Activated CD4-positive, alpha-beta memory T cell treated with anti-CD3 and anti-CD28 coated beads for 36 hours (primary cell): Measurements from ENCODE around the gene SMIM14. TPM values are rescaled to one million over a fixed set of nuclear protein-coding genes. Genes with fewer than 3 reads are reported as not detected.

ENCODE experiments used
- CTCF ChIA-PET: fragments of 350-600 bp; sonication (Branson Sonifier 250); formaldehyde crosslinking; loops from one replicate; lab custom pipeline; 2021; ENCODE audit warnings: antibody characterized with exemption, inconsistent platforms; lab: Charles Lee
- POLR2A ChIA-PET: fragments of 350-600 bp; sonication (Branson Sonifier 250); formaldehyde crosslinking; loops from one replicate; lab custom pipeline; 2021; ENCODE audit warnings: antibody characterized with exemption; lab: Charles Lee
- DNase-seq: peaks from one replicate; pipeline ENCODE4 v3.0.0-alpha.2; 2020
- H3K27ac Mint-ChIP-seq: one replicate; pipeline ENCODE4 v1.8.0; 2021; ENCODE audit warnings: mixed read lengths
- H3K27me3 Mint-ChIP-seq: one replicate; pipeline ENCODE4 v1.8.0; 2021; ENCODE audit warnings: mixed read lengths
- H3K36me3 Mint-ChIP-seq: one replicate; pipeline ENCODE4 v1.8.0; 2021; ENCODE audit warnings: mixed read lengths
- H3K4me1 Mint-ChIP-seq: one replicate; pipeline ENCODE4 v1.8.0; 2021; ENCODE audit warnings: low read depth, mixed read lengths
- H3K4me3 Mint-ChIP-seq: one replicate; pipeline ENCODE4 v1.8.0; 2021; ENCODE audit warnings: mild to moderate bottlenecking, mixed read lengths
- H3K9me3 Mint-ChIP-seq: one replicate; pipeline ENCODE4 v1.8.0; 2021; ENCODE audit warnings: mixed read lengths
- intact Hi-C: fragments of 100-400 bp; cut with micrococcal nuclease; formaldehyde crosslinking; loops from one replicate; pipeline ENCODE4 v1.15.1; 2023
- total RNA-seq, 2 experiments: library from RNA; stranded (reverse); gene quantifications; one replicate each; pipeline ENCODE4 v1.2.3, GENCODE V29; 2021

Gene SMIM14
- total RNA-seq, 2 experiments from 2014 or later: 4.9 to 5.6 TPM

- H3K27ac Mint-ChIP-seq: peak overlapping the region; percentile 63
- H3K27me3 Mint-ChIP-seq: no peaks in the 10 kb centered on the region
- peak overlapping the region; percentile 93 for H3K4me3 Mint-ChIP-seq
- intact Hi-C loops: loop anchor here (1.0 to 2.0 kb wide), 5 partner anchors 13 to 339 kb away; partner anchors contain the start of genes LIAS, PDS5A, RPL9 and UBE2K
- ChIA-PET POLR2A (interaction anchor here (0.8 to 2.0 kb wide), 5 partner anchors 12 to 181 kb away, joined by 3 to 13 read pairs (median 3); partner anchors contain the start of genes UBE2K and UGDH), CTCF (interaction anchor here (0.7 to 1.0 kb wide), 2 partner anchors 30 to 168 kb away, joined by 4 to 6 read pairs; no protein-coding TSS in a partner anchor)
- peaks cover 34% of the 10 kb centered on the region for H3K4me1 Mint-ChIP-seq
- H3K36me3 Mint-ChIP-seq: no peaks in the 10 kb centered on the region
- H3K9me3 Mint-ChIP-seq: no peaks in the 10 kb centered on the region
- DNase-seq: peak; percentile 26
Observed at GRCh38 chr4:39637586-39638353, 895 bp downstream of the SMIM14 start.

DNA sequence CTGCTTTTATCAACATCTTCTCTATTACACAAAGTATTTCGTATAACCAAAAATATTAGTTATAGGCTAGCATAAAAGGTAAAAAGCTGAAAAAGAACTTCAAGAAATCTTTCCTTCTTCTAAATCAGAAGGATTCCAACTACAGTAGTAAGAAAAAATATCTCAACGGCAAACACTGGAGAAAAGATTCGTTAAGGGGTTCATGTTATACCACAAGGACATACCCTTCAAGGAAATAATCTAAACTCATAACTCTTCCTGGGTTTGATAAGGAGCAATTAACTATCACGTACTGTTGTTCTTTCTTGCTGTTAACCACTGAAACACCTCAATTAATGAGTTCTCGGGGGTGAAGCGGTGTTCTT is 1.5 kb downstream of the SMIM14 start:
- Mint-ChIP-seq H3K27me3 (no peaks in the 10 kb centered on the region), H3K27ac (no peak overlapping the region), H3K4me3 (peak overlapping the region; percentile 93), H3K36me3 (no peaks in the 10 kb centered on the region), H3K9me3 (no peaks in the 10 kb centered on the region), H3K4me1 (peaks cover 34% of the 10 kb centered on the region)
- intact Hi-C loops: no loop called here
- POLR2A ChIA-PET: interaction anchor here (1.5 to 2.0 kb wide), 3 partner anchors 12 to 110 kb away, joined by 3 to 13 read pairs (median 10); partner anchors contain the start of genes UBE2K and UGDH
- DNase-seq: no peak
- CTCF ChIA-PET: no interaction called here

DNA sequence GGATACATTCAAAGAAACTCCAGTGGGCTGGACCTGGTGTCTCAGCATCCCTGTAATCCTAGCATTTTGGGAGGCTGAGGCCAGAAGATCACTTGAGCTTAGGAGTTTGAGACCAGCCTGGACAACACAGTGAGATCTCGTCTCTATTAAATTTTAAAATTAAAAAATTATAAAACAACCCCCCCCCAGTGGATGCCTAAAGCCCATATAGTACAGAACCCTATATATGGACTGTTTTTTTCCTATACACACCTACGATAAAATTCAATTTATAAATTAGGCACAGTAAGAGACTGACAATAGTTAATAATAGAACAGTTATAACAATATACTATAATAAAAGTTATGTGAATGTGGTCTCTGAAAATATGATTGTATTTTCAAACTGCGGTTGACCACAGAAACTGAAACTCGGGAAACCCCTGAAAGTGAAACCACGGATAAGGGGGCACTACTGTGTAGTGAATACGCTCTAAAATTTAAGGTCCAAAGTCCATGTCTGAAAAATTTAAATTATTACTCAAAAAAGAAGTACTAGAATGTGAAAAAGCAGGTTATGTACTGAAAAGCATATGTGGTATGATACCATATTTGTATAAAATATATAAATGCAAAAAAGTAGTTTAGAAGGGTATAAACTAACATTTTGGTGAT is 2.0 kb downstream of the SMIM14 start:
- peaks cover 34% of the 10 kb centered on the region for H3K4me1 Mint-ChIP-seq
- ChIA-PET POLR2A (no interaction called here), CTCF (no interaction called here)
- H3K27me3 Mint-ChIP-seq: no peaks in the 10 kb centered on the region
- no peaks in the 10 kb centered on the region for H3K36me3 Mint-ChIP-seq
- no peak overlapping the region for H3K4me3 Mint-ChIP-seq
- intact Hi-C loops: no loop called here
- peak; percentile 15 for DNase-seq
- no peaks in the 10 kb centered on the region for H3K9me3 Mint-ChIP-seq
- H3K27ac Mint-ChIP-seq: no peak overlapping the region

GRCh38 chr4:39635023-39635422 is 3.6 kb downstream of the SMIM14 start:
- CTCF ChIA-PET: no interaction called here
- Mint-ChIP-seq H3K27me3 (no peaks in the 10 kb centered on the region), H3K4me1 (peaks cover 30% of the 10 kb centered on the region), H3K4me3 (no peak overlapping the region), H3K9me3 (no peaks in the 10 kb centered on the region), H3K27ac (no peak overlapping the region), H3K36me3 (no peaks in the 10 kb centered on the region)
- no peak for DNase-seq
- POLR2A ChIA-PET: no interaction called here
- intact Hi-C loops: no loop called here

GRCh38 chr4:39631700-39632079 is 7.0 kb downstream of the SMIM14 start:
- H3K4me1 Mint-ChIP-seq: peaks cover 8% of the 10 kb centered on the region
- no peak for DNase-seq
- H3K36me3 Mint-ChIP-seq: no peaks in the 10 kb centered on the region
- H3K27ac Mint-ChIP-seq: no peak overlapping the region
- no peaks in the 10 kb centered on the region for H3K9me3 Mint-ChIP-seq
- intact Hi-C loops: no loop called here
- POLR2A ChIA-PET: interaction anchor here (0.7 kb wide), 2 partner anchors 257 to 288 kb away, joined by 3 read pairs; no protein-coding TSS in a partner anchor
- H3K27me3 Mint-ChIP-seq: no peaks in the 10 kb centered on the region
- H3K4me3 Mint-ChIP-seq: no peak overlapping the region
- CTCF ChIA-PET: interaction anchor here (0.7 kb wide), 1 partner anchor 1310 kb away, joined by 3 read pairs; no protein-coding TSS in a partner anchor

GRCh38 chr4:39627413-39627812 is 11.3 kb downstream of the SMIM14 start:
- H3K27ac Mint-ChIP-seq: no peak overlapping the region
- H3K4me3 Mint-ChIP-seq: no peak overlapping the region
- no peak for DNase-seq
- CTCF ChIA-PET: no interaction called here
- H3K9me3 Mint-ChIP-seq: no peaks in the 10 kb centered on the region
- H3K4me1 Mint-ChIP-seq: peaks cover 9% of the 10 kb centered on the region
- no peaks in the 10 kb centered on the region for H3K36me3 Mint-ChIP-seq
- intact Hi-C loops: no loop called here
- H3K27me3 Mint-ChIP-seq: no peaks in the 10 kb centered on the region
- POLR2A ChIA-PET: no interaction called here

GRCh38 chr4:39626913-39627312 is 11.8 kb downstream of the SMIM14 start:
- intact Hi-C loops: no loop called here
- ChIA-PET CTCF (no interaction called here), POLR2A (no interaction called here)
- peaks cover 9% of the 10 kb centered on the region for H3K4me1 Mint-ChIP-seq
- H3K9me3 Mint-ChIP-seq: no peaks in the 10 kb centered on the region
- no peak overlapping the region for H3K27ac Mint-ChIP-seq
- H3K4me3 Mint-ChIP-seq: no peak overlapping the region
- H3K36me3 Mint-ChIP-seq: no peaks in the 10 kb centered on the region
- no peak for DNase-seq
- H3K27me3 Mint-ChIP-seq: no peaks in the 10 kb centered on the region

DNA sequence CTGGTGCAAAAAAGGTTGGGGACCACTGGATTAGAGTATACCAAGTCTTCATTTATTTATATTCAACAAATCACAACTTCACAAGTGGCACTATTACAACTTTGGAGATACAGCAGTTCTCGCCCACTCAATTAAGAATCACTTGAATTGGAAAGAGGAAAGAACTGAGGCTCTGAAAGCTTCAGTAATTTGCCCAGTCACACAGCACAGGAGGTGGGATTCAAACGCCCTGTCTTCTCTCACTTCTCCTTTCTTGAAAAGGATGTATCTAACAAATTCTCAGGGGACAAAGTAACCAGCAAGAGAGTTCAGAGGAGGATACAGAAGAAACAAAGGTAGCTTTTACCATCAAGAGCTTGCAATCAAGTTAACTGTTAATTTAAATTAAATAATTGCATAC is 12.4 kb downstream of the SMIM14 start:
- ChIA-PET POLR2A (no interaction called here), CTCF (no interaction called here)
- H3K27ac Mint-ChIP-seq: no peak overlapping the region
- H3K9me3 Mint-ChIP-seq: no peaks in the 10 kb centered on the region
- H3K4me3 Mint-ChIP-seq: no peak overlapping the region
- no peaks in the 10 kb centered on the region for H3K36me3 Mint-ChIP-seq
- H3K27me3 Mint-ChIP-seq: no peaks in the 10 kb centered on the region
- DNase-seq: no peak
- intact Hi-C loops: no loop called here
- peaks cover 9% of the 10 kb centered on the region for H3K4me1 Mint-ChIP-seq

- POLR2A ChIA-PET: no interaction called here
- intact Hi-C loops: no loop called here
- Mint-ChIP-seq H3K36me3 (no peaks in the 10 kb centered on the region), H3K27me3 (no peaks in the 10 kb centered on the region), H3K9me3 (no peaks in the 10 kb centered on the region), H3K4me1 (peaks cover 9% of the 10 kb centered on the region), H3K4me3 (no peak overlapping the region), H3K27ac (no peak overlapping the region)
- CTCF ChIA-PET: no interaction called here
- DNase-seq: no peak
Observed at GRCh38 chr4:39621582-39621981, 17.1 kb downstream of the SMIM14 start.

GRCh38 chr4:39620551-39621313 is 17.9 kb downstream of the SMIM14 start:
- intact Hi-C loops: no loop called here
- DNase-seq: no peak
- Mint-ChIP-seq H3K27me3 (no peaks in the 10 kb centered on the region), H3K9me3 (no peaks in the 10 kb centered on the region), H3K4me1 (peaks cover 9% of the 10 kb centered on the region), H3K4me3 (no peak overlapping the region), H3K27ac (no peak overlapping the region), H3K36me3 (no peaks in the 10 kb centered on the region)
- ChIA-PET CTCF (no interaction called here), POLR2A (no interaction called here)

DNA sequence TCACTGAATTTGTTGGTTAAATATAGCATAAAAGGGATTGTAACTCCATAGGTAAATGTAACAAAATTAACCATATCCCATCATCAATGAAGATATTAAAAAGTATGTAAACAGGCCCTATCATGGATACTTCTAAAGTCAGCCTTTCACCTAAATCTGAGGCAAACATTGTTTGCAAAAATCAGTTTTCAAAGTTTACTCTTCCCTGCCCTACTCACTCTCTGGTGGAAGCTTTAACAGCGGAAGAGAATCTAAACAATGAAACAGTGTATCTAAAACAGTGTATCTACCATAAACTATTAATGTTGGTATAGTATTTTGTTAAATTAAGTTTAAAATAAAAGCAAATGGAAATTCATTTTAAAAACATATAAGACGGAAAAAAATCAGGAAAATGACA is 21.1 kb downstream of the SMIM14 start:
- DNase-seq: no peak
- Mint-ChIP-seq H3K4me3 (no peak overlapping the region), H3K27ac (no peak overlapping the region), H3K4me1 (no peaks in the 10 kb centered on the region), H3K27me3 (no peaks in the 10 kb centered on the region), H3K36me3 (no peaks in the 10 kb centered on the region), H3K9me3 (no peaks in the 10 kb centered on the region)
- intact Hi-C loops: no loop called here
- CTCF ChIA-PET: no interaction called here
- POLR2A ChIA-PET: no interaction called here

DNA sequence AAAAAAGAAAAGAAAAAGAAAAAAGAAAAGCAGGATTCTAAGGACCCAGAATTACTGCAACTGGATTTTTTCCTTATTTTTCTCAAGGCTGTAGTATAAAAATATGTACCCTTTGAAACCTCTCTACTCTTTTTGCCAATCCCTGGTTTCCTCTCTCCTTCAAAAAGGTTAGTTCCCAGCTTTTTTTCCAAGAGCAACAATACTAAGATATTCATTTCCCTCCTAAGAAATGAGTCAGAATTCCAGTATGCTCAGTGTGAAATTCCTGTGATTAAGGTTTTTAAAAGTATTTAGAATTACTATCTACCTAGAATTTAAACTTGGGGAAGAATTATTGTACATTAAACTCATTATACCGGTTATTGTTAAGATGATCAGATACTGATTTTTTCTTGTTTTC is 22.0 kb downstream of the SMIM14 start:
- Mint-ChIP-seq H3K36me3 (peaks cover 1% of the 10 kb centered on the region), H3K4me3 (no peak overlapping the region), H3K27me3 (no peaks in the 10 kb centered on the region), H3K4me1 (no peaks in the 10 kb centered on the region), H3K27ac (no peak overlapping the region), H3K9me3 (no peaks in the 10 kb centered on the region)
- POLR2A ChIA-PET: no interaction called here
- no peak for DNase-seq
- CTCF ChIA-PET: no interaction called here
- intact Hi-C loops: no loop called here
